Stimulated activated CD8-positive, alpha-beta memory T cell treated with anti-CD3 and anti-CD28 coated beads, Interleukin-2, amount 100 ng/mL, for 48 hours (primary cell): Measurements from ENCODE around the gene PRPF38B.
"Not testable (repeated sequence)": the region's sequence is repeated elsewhere in the genome, so short reads cannot be mapped to it uniquely, and the experiment has no call there.

Experiments used
- DNase-seq, 2 donors: peaks; one replicate each; pipeline ENCODE4 v3.0.0-alpha.2; 2020; ENCODE audit warnings: low read depth in 2 of 2

Gene PRPF38B

DNA sequence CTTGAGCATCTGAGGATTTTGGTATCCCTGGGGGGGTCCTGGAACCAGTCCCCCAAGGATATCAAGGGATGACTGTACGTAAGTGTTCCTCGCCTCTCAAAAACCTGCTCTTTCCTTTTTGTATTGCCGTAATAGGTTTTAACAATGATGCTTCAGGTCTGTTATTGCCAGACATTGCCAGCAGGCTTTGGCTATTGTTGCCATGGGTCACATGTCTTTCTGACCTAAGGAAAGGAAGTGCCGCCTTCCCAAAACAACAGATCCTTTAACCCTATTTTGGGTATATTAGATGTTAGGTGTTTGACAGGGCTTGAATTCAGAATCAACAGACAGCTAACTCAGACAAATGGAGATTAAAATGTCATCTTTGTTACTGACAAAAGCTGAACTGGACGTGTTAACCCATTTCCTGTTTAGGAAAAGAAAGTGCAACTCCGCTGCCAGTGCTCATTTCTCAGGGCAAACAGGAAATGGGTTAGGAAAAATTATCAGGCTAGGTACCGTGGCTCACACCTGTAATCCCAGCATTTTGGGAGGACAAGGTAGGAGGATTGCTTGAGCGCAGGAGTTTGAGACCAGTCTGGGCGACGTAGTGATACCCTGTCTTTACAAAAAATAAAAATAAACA is 12.4 kb upstream of the PRPF38B start:
- no peak for DNase-seq

GRCh38 chr1:108681701-108682100 is 10.4 kb upstream of the PRPF38B start:
- DNase-seq, result not testable (repeated sequence)

DNA sequence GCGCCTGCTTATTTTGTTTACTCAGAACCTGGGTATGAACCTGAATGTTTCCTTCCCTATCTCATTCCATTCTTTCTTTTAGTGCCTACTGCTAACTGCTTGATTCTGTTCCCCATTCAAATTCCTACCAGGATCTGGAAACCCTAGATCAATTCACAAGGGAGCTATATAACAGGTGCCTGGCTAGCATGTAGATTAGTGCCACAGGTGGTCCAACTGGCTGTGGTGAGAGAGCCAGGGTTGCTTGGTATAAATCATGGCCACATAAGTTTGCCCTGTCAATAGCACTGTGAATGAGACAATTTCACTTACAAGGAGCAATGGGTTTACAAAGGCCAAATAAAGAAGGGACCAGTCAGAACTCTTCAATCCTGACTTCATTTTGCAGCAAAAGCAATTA is 6.6 kb upstream of the PRPF38B start:
- DNase-seq, result no peak

GRCh38 chr1:108686614-108687313 is 5.3 kb upstream of the PRPF38B start:
- no peak for DNase-seq

DNA sequence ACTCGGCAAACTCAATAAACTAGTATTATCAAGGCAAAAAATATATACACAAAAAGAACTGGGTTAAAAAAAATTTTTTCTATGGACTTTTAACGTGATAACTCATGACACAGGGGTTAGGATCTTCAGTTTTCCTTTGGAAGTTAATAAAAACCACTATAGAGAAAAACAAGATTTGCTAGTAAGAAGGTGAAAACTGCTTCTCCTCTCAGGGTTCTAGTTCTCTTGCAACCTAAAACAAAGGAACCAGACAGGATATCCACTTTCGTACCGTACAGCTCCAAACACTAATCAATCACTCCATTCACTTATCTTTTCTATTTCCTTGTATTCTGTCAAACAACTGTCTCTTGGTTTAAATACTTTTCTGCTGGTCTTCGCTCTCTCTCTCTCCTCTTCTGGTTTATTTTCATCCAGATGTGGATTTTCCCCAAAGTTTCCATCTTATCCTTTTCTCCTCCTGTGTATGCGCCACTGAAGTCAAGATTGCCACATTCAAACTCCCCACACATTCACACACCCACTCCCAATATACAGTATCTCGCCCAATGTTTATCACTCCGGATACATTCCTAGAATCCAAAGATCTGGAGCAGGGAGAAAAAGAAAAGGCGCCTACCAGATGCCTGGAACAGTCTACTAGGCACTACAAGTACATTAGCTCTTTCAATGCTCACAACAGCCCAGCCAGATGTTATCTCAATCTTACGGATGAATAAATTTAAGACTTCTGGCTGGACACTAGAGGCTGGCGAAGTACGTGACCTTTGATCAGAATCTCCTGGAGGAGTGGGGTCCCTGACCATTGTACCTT is 775 bp upstream of the PRPF38B start:
- DNase-seq, result no peak

- peak; percentile 36 to 40 for DNase-seq
Measured at GRCh38 chr1:108692724-108693655, 880 bp downstream of the PRPF38B start.

DNA sequence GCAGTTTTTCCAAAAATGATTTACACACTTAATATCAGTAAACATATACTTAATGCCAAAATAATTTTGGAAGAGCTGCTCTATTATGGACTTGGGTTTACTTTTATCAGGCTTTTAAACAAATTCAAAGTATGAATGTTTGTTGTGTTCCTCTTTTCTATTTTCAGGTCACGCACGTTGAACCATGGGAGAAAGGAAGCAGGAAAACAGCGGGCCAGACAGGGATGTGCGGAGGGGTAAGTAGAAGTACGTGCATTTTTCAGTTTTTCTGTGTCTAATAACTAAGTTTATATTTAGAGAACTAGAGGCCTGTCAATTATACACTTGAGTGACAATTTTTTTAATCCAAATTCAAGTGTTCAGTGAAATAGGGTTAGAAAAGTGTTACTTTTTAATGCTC is 3.4 kb downstream of the PRPF38B start:
- no peak for DNase-seq

- DNase-seq, result no peak
Measured at GRCh38 chr1:108699375-108700332, 7.5 kb downstream of the PRPF38B start.

GRCh38 chr1:108701176-108701849 is 9.2 kb downstream of the PRPF38B start:
- no peak for DNase-seq

- not testable (repeated sequence) for DNase-seq
Measured at GRCh38 chr1:108702109-108702508, 10.0 kb downstream of the PRPF38B start.

GRCh38 chr1:108703939-108704338 is 11.8 kb downstream of the PRPF38B start:
- no peak for DNase-seq

- no peak for DNase-seq
Measured at GRCh38 chr1:108704496-108704895, 12.4 kb downstream of the PRPF38B start.

- DNase-seq, result no peak
Measured at GRCh38 chr1:108706643-108707042, 14.5 kb downstream of the PRPF38B start.

- DNase-seq, result peak; percentile 37 to 48
Measured at GRCh38 chr1:108708691-108709660, 16.9 kb downstream of the PRPF38B start.

DNA sequence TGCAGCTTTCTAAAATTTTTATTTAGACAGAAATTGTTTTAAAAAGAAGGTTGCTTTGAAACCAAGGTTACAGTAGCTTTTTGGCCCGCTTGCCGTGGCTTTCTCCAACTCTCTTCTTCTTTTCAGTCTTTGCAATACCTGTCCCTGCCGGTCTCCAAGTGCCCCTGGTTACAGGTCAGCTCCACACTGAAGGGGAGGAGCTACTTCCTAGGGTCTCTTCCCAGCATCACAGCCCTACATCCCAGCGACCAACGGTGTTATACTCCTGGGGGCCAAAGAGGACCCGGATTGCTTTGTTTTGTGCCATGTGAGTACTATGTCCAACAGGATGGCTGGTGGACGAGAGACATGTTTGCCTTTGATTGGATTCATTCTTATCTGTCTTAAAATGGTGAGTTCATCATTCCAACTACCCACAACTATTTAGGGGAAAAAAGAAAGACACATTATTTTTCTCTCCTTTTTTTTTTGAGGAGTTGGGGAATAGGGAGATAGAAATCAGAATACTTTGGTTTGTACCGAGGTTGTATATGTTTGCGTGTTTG is 20.6 kb downstream of the PRPF38B start, which contains the start of gene FNDC7:
FNDC7 (plus strand) TSS at position 303 of the 545 bp plus-strand sequence; CDS start at position 329, 26 bp downstream.
- DNase-seq, result no peak

- no peak for DNase-seq
Measured at GRCh38 chr1:108715932-108716331, 23.8 kb downstream of the PRPF38B start.

- DNase-seq, result no peak
Measured at GRCh38 chr1:108716437-108717230, 24.5 kb downstream of the PRPF38B start.
